ENCODE measurements around the gene NLK. TPM values are rescaled to one million over a fixed set of nuclear protein-coding genes. Genes with fewer than 3 reads are reported as not detected.

NLK gene
- total and polyA plus RNA-seq, 12 donors: 5.2 to 27.3 (median 20.7) TPM

GRCh38 chr17:28057731-28058246, 15.3 kb downstream of the NLK start:
- no peak for ATAC-seq
- no peak for TF ChIP-seq CTCF (IDR thresholded peaks at IDR 0.05)
- 89 to 90% methylated on average over 1 of the region's 1 CpG for WGBS, 2 donors
- Histone ChIP-seq H3K27me3 (no peaks in the 10 kb centered on the region), H3K9me3 (no peaks in the 10 kb centered on the region), H3K27ac (peak overlapping the region in 1 of 10 donors; percentile 44), H3K4me1 (peaks cover 3 to 71% (median 43%) of the 10 kb centered on the region in 9 donors), H3K36me3 (no peaks in the 10 kb centered on the region), H3K4me3 (no peak overlapping the region)
- intact Hi-C loops (cut with DNase I): no loop called here
- no peak for DNase-seq

GRCh38 chr17:28059675-28060074, 17.2 kb downstream of the NLK start:
- WGBS, 2 donors: 90 to 92% methylated on average over 1 of the region's 1 CpG
- peaks cover 0 to 70% (median 38%) of the 10 kb centered on the region in 9 donors for H3K4me1 ChIP-seq
- no peaks in the 10 kb centered on the region for H3K9me3 ChIP-seq
- intact Hi-C loops (cut with DNase I): no loop called here
- no peak for TF ChIP-seq CTCF (IDR thresholded peaks at IDR 0.05)
- H3K36me3 ChIP-seq: no peaks in the 10 kb centered on the region
- ATAC-seq: no peak
- H3K27ac ChIP-seq: no peak overlapping the region
- no peaks in the 10 kb centered on the region for H3K27me3 ChIP-seq
- no peak overlapping the region for H3K4me3 ChIP-seq
- no peak for DNase-seq

DNA sequence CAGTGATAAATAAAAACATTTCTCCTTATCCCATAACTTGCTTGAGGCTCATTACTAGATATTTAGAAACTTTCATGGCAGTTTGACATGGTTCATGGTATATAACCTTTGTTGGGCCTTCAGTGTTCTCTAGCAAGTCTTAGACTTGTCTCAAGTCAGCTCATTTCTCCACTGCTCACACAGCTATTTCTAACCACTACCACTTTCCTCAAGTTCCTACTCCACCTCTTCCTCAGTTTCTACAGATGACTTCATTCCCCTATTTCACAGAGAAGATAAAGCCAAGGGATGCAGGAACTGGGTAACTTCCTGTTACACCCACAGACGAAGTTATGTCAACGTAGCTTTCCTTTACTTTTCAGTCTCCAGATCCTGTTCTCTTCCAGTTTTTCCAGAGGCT, 23.2 kb downstream of the NLK start:
- Histone ChIP-seq H3K9me3 (peaks cover 0 to 5% (median under 1%) of the 10 kb centered on the region in 11 donors), H3K4me1 (peaks cover 0 to 41% (median 24%) of the 10 kb centered on the region in 9 donors), H3K36me3 (peaks cover 0 to 4% (median 0%) of the 10 kb centered on the region in 9 donors), H3K27me3 (no peaks in the 10 kb centered on the region), H3K4me3 (no peak overlapping the region), H3K27ac (peak overlapping the region in 5 of 10 donors; percentile 5 to 61 (median 32))
- TF ChIP-seq CTCF (IDR thresholded peaks at IDR 0.05): no peak
- DNase-seq (no peak), ATAC-seq (peak in 4 of 8 donors; percentile 53 to 84 (median 58))
- 42 to 57% methylated on average over 2 of the region's 2 CpGs for WGBS, 2 donors
- intact Hi-C loops (cut with DNase I): no loop called here

- TF ChIP-seq CTCF (IDR thresholded peaks at IDR 0.05): no peak
- ATAC-seq (no peak), DNase-seq (no peak)
- intact Hi-C loops (cut with DNase I): no loop called here
- Histone ChIP-seq H3K27ac (no peak overlapping the region), H3K36me3 (peaks cover 0 to 12% (median 0%) of the 10 kb centered on the region in 9 donors), H3K4me1 (peaks cover 0 to 37% (median 10%) of the 10 kb centered on the region in 9 donors), H3K9me3 (peaks cover 0 to 22% (median 14%) of the 10 kb centered on the region in 11 donors), H3K4me3 (no peak overlapping the region), H3K27me3 (no peaks in the 10 kb centered on the region)
- WGBS, 2 donors: 95 to 100% methylated on average over 1 of the region's 1 CpG
Measured at GRCh38 chr17:28069061-28069460, 26.6 kb downstream of the NLK start.
